HS-27A (cell line): ENCODE data around the gene CISH.
A peak's percentile ranks its signal among the peaks of the same experiment; 100 is the strongest.

Experiments used
- DNase-seq: peaks from one replicate; pipeline ENCODE4 v3.0.0-alpha.2; 2012; ENCODE audit warnings: low read depth, missing footprints

Gene CISH

GRCh38 chr3:50571486-50571885, 40.1 kb downstream of the CISH start:
- no peak for DNase-seq

- DNase-seq: no peak
Observed at GRCh38 chr3:50570508-50571279, 40.9 kb downstream of the CISH start.

GRCh38 chr3:50568947-50569749, 42.4 kb downstream of the CISH start, which contains the start of gene HEMK1:
Gene HEMK1, plus strand, starts transcription at chr3:50569522. Its CDS starts 1,583 bp downstream, at chr3:50571105.
- peak; percentile 92 for DNase-seq

- peak; percentile 72 for DNase-seq
Observed at GRCh38 chr3:50567386-50568167, 44.0 kb downstream of the CISH start, which contains the start of gene C3orf18. Gene C3orf18, minus strand, starts transcription at chr3:50567747. Its CDS starts 2,048 bp downstream, at chr3:50565699.

GRCh38 chr3:50567011-50567385, 44.6 kb downstream of the CISH start:
- no peak for DNase-seq

- no peak for DNase-seq
Observed at GRCh38 chr3:50564321-50564720, 47.3 kb downstream of the CISH start.

- no peak for DNase-seq
Observed at GRCh38 chr3:50563867-50564266, 47.7 kb downstream of the CISH start.

- peak; percentile 35 for DNase-seq
Observed at GRCh38 chr3:50562861-50563260, 48.7 kb downstream of the CISH start.

- DNase-seq: no peak
Observed at GRCh38 chr3:50559702-50560101, 51.9 kb downstream of the CISH start.

DNA sequence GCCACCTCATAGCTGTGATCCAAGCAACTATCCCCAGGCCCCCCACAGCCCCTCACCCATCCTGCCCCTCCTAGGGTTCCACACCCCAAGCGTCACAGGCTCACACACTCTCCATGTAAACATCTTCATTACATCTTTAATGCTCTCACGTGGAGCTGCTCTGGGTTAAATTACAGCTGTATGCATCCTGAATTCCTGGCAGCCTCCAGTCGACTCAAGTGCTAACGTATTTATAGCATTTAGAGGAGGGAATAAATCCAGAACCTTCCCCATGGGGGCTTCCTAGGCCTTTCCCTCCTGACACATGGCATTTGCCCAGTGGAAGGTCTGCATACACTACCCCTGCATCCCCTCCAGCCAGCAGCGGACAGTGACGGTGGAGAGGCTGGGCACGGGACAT, 53.7 kb downstream of the CISH start:
- DNase-seq: no peak

DNA sequence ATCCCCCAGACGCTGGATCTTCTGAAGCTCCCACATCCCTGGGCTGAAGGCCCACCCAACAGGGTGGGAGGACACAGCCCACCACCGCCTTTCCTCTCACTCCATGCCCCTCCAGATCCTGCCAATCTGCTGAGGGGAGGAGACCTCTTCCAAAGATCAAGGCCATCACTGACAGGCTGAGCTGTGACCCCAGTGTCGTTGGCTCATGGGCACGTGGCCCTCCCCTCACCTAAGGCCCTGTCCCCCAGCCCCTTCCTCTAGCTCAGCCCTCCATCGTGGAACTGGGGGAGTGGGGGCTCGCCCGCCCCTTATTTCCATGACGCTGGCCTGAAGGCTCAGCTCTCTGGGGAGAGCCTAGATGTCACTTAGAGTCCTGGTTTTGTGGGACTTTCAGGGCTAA, 54.5 kb downstream of the CISH start:
- no peak for DNase-seq
